ENCODE results near the gene MYO9B. TPM values are rescaled to one million over a fixed set of nuclear protein-coding genes. Genes with fewer than 3 reads are reported as not detected.

MYO9B gene
- polyA plus RNA-seq, 2 of the 4 experiments (the other 2 are of a cell fraction) = 13.0 to 27.7 TPM

GRCh38 chr19:17183858-17184321, 108.3 kb downstream of the MYO9B start:
- DNase-seq (ENCODE audit: low read depth in 1 of 2, low spot score in 1 of 2) (no peak), ATAC-seq (no peak), FAIRE-seq (no peak)
- H3K4me2 ChIP-seq = no peak overlapping the region
- no peaks in the 10 kb centered on the region for H3K9me3 ChIP-seq
- CTCF ChIA-PET = interaction anchor here (0.6 to 1.2 kb wide), 3 partner anchors 8 to 1277 kb away, joined by 3 read pairs; no protein-coding TSS in a partner anchor
- no peak overlapping the region for H3K27ac ChIP-seq
- TF ChIP-seq RAD21 (conservative IDR thresholded peaks at IDR 0.05 in 1 of 2, IDR thresholded peaks at IDR 0.05 in 1 of 2) = no peak
- 96% methylated on average over 11 of the region's 11 CpGs for WGBS (ENCODE audit: missing lambda C conversion rate)
- H3K4me3 ChIP-seq = no peak overlapping the region
- H3K4me1 ChIP-seq = no peaks in the 10 kb centered on the region; the same call in 2 of the 3 replicates
- POLR2A ChIA-PET = interaction anchor here (0.6 kb wide), 1 partner anchor 109 kb away, joined by 4 read pairs; no protein-coding TSS in a partner anchor

GRCh38 chr19:17184371-17184841, 108.8 kb downstream of the MYO9B start:
- TF ChIP-seq CBX2 (IDR thresholded peaks at IDR 0.05; ENCODE audit: borderline replicate concordance, low read depth) (no peak), CHD2 (IDR thresholded peaks at IDR 0.05; ENCODE audit: low read length, partially characterized antibody) (no peak), HOXB5 (CRISPR knock-in tag; IDR thresholded peaks at IDR 0.05) (no peak), MYC (IDR thresholded peaks at IDR 0.05; ENCODE audit: borderline replicate concordance, low read length) (no peak), RNF2 (IDR thresholded peaks at IDR 0.05; ENCODE audit: borderline replicate concordance, low read depth) (no peak), PBX3 (IDR thresholded peaks at IDR 0.05) (no peak), BCL3 (IDR thresholded peaks at IDR 0.05) (no peak), ZFP36 (IDR thresholded peaks at IDR 0.05; ENCODE audit: borderline replicate concordance, partially characterized antibody) (no peak), TFCP2L1 (CRISPR knock-in tag; IDR thresholded peaks at IDR 0.05) (no peak), REST (IDR thresholded peaks at IDR 0.05) (no peak), RAD21 (conservative IDR thresholded peaks at IDR 0.05 in 1 of 2, IDR thresholded peaks at IDR 0.05 in 1 of 2) (no peak)
- no peaks in the 10 kb centered on the region; the same call in 2 of the 3 replicates for H3K4me1 ChIP-seq
- CTCF ChIA-PET = interaction anchor here (0.6 to 1.2 kb wide), 3 partner anchors 9 to 1277 kb away, joined by 3 read pairs; no protein-coding TSS in a partner anchor
- WGBS (ENCODE audit: missing lambda C conversion rate) = 100% methylated on average over 6 of the region's 12 CpGs
- no peak overlapping the region for H3K4me2 ChIP-seq
- DNase-seq (ENCODE audit: low read depth in 1 of 2, low spot score in 1 of 2) = no peak
- no peak; a peak in 1 of 6 replicates for ATAC-seq
- FAIRE-seq = no peak
- H3K9me3 ChIP-seq = no peaks in the 10 kb centered on the region
- no peak overlapping the region for H3K4me3 ChIP-seq
- POLR2A ChIA-PET = no interaction called here
- H3K27ac ChIP-seq = no peak overlapping the region

- no peak for DNase-seq (ENCODE audit: low read depth in 1 of 2, low spot score in 1 of 2)
- Histone ChIP-seq H3K27ac (no peak overlapping the region), H3K4me1 (no peaks in the 10 kb centered on the region; the same call in 2 of the 3 replicates), H3K9me3 (no peaks in the 10 kb centered on the region), H3K4me2 (no peak overlapping the region), H3K4me3 (no peak overlapping the region)
- ChIA-PET POLR2A (interaction anchor here (0.7 kb wide), 1 partner anchor 370 kb away, joined by 4 read pairs; no protein-coding TSS in a partner anchor), CTCF (interaction anchor here (0.6 kb wide), 1 partner anchor 74 kb away, joined by 3 read pairs; no protein-coding TSS in a partner anchor)
- WGBS (ENCODE audit: missing lambda C conversion rate) = 87% methylated on average over 8 of the region's 8 CpGs
- no peak for ATAC-seq
- FAIRE-seq = no peak
- TF ChIP-seq ZNF302 (CRISPR knock-in tag; IDR thresholded peaks at IDR 0.05) = no peak
- TF ChIP-seq USF2 (IDR thresholded peaks at IDR 0.05) = no peak
- no peak for TF ChIP-seq NPAS2 (CRISPR knock-in tag; IDR thresholded peaks at IDR 0.05; ENCODE audit: borderline replicate concordance)
- TF ChIP-seq PBX3 (IDR thresholded peaks at IDR 0.05) = no peak
- no peak for TF ChIP-seq RNF2 (IDR thresholded peaks at IDR 0.05; ENCODE audit: borderline replicate concordance, low read depth)
- no peak for TF ChIP-seq RAD21 (conservative IDR thresholded peaks at IDR 0.05 in 1 of 2, IDR thresholded peaks at IDR 0.05 in 1 of 2)
- no peak for TF ChIP-seq CHD2 (IDR thresholded peaks at IDR 0.05; ENCODE audit: low read length, partially characterized antibody)
- TF ChIP-seq CBX2 (IDR thresholded peaks at IDR 0.05; ENCODE audit: borderline replicate concordance, low read depth) = no peak
- no peak for TF ChIP-seq NR3C1 (IDR thresholded peaks at IDR 0.05)
- TF ChIP-seq TFCP2L1 (CRISPR knock-in tag; IDR thresholded peaks at IDR 0.05) = no peak
- no peak for TF ChIP-seq SMC3 (IDR thresholded peaks at IDR 0.05)
- no peak for TF ChIP-seq EHMT2 (IDR thresholded peaks at IDR 0.05; ENCODE audit: low read depth)
- no peak for TF ChIP-seq CTCF (IDR thresholded peaks at IDR 0.05)
- TF ChIP-seq KDM5A (IDR thresholded peaks at IDR 0.05) = no peak
- TF ChIP-seq CHD4 (IDR thresholded peaks at IDR 0.05; ENCODE audit: borderline replicate concordance) = no peak
These were observed 110.0 kb downstream of the MYO9B start for GRCh38 chr19:17185590-17185989.

All from A549 (cell line).